Skeletal muscle tissue (tissue), 4 donors: ENCODE data around the gene DHFR2. TPM values are rescaled to one million over a fixed set of nuclear protein-coding genes. Genes with fewer than 3 reads are reported as not detected.
"Not testable (repeated sequence)": the region's sequence is repeated elsewhere in the genome, so short reads cannot be mapped to it uniquely, and the experiment has no call there.

ENCODE experiments used
- H3K27ac ChIP-seq: one replicate; pipeline ENCODE4 v1.7.0; 2013; ENCODE audit warnings: mild to moderate bottlenecking, low read depth, low read length, inconsistent platforms
- H3K27me3 ChIP-seq, 3 donors: one replicate each; pipeline ENCODE4 v1.7.0; 2013; ENCODE audit warnings: low read length in 3 of 3; ENCODE audit not compliant: control insufficient read depth in 3 of 3, insufficient read depth in 3 of 3
- H3K36me3 ChIP-seq, 3 donors: one replicate each; pipeline ENCODE4 v1.7.0; 2013; ENCODE audit warnings: low read length in 3 of 3; ENCODE audit not compliant: control insufficient read depth in 3 of 3, insufficient read depth in 3 of 3
- H3K4me1 ChIP-seq, 3 donors: one replicate each; pipeline ENCODE4 v1.7.0; 2013; ENCODE audit warnings: low read length in 3 of 3, mild to moderate bottlenecking in 3 of 3; ENCODE audit not compliant: control insufficient read depth in 3 of 3, insufficient read depth in 3 of 3
- H3K4me3 ChIP-seq, 3 donors: one replicate each; pipeline ENCODE4 v1.7.0; 2013; ENCODE audit warnings: low read length in 3 of 3
- H3K9ac ChIP-seq, 3 donors: one replicate each; pipeline ENCODE4 v1.7.0; 2013; ENCODE audit warnings: low read length in 3 of 3, mild to moderate bottlenecking in 3 of 3, moderate library complexity in 2 of 3, low read depth in 1 of 3
- H3K9me3 ChIP-seq, 3 donors: one replicate each; pipeline ENCODE4 v1.7.0; 2013; ENCODE audit warnings: low read length in 3 of 3; ENCODE audit not compliant: control insufficient read depth in 3 of 3
- total RNA-seq: library from RNA; depleted of rRNA; stranded (reverse); fragments of >200 nt; gene quantifications from one replicate; pipeline ENCODE4 v1.2.3, GENCODE V29; 2014
- donor health status: Osteomylitis.

The DHFR2 gene
- 3.7 TPM for total RNA-seq

- Histone ChIP-seq H3K9me3 (no peaks in the 10 kb centered on the region), H3K4me1 (peaks cover 3 to 12% (median 11%) of the 10 kb centered on the region in 3 donors), H3K9ac (peak within 1 kb of the TSS; percentile 84 to 89 (median 88)), H3K4me3 (peak within 1 kb of the TSS; percentile 89 to 91 (median 89)), H3K27ac (peak within 1 kb of the TSS; percentile 87), H3K27me3 (no peaks in the 10 kb centered on the region), H3K36me3 (peaks cover 0 to 11% (median 10%) of the 10 kb centered on the region in 3 donors)
These were observed at the start of gene DHFR2, which contains the start of gene NSUN3 for GRCh38 chr3:94062513-94063404. TSS of gene DHFR2 (minus strand) at chr3:94062916. CDS start at chr3:94061511, 1,405 bp downstream. TSS of gene NSUN3 (plus strand) at chr3:94063061. CDS start at chr3:94063127, 66 bp downstream.

- no peaks in the 10 kb centered on the region for H3K4me1 ChIP-seq
- H3K36me3 ChIP-seq: peaks cover 0 to 13% (median 0%) of the 10 kb centered on the region in 3 donors
- no peak overlapping the region for H3K4me3 ChIP-seq
- H3K9ac ChIP-seq: no peak overlapping the region
- H3K27ac ChIP-seq: no peak overlapping the region
- H3K9me3 ChIP-seq: no peaks in the 10 kb centered on the region
- H3K27me3 ChIP-seq: no peaks in the 10 kb centered on the region
These were observed 48.1 kb upstream of the DHFR2 start for GRCh38 chr3:94110854-94111253.

GRCh38 chr3:94110232-94110631 is 47.5 kb upstream of the DHFR2 start:
- not testable (repeated sequence) for H3K9me3 ChIP-seq, H3K9ac ChIP-seq, H3K4me3 ChIP-seq, H3K4me1 ChIP-seq, H3K27ac ChIP-seq, H3K27me3 ChIP-seq
- peaks cover 0 to 13% (median 0%) of the 10 kb centered on the region in 3 donors for H3K36me3 ChIP-seq

- H3K9me3 ChIP-seq: no peaks in the 10 kb centered on the region
- H3K27ac ChIP-seq: no peak overlapping the region
- peaks cover 0 to 7% (median 0%) of the 10 kb centered on the region in 3 donors for H3K36me3 ChIP-seq
- no peaks in the 10 kb centered on the region for H3K4me1 ChIP-seq
- H3K9ac ChIP-seq: no peak overlapping the region
- no peaks in the 10 kb centered on the region for H3K27me3 ChIP-seq
- no peak overlapping the region for H3K4me3 ChIP-seq
These were observed 43.6 kb upstream of the DHFR2 start for GRCh38 chr3:94106268-94106667.

GRCh38 chr3:94101860-94102259 is 39.1 kb upstream of the DHFR2 start:
- Histone ChIP-seq H3K27me3 (no peaks in the 10 kb centered on the region), H3K9ac (no peak overlapping the region), H3K27ac (no peak overlapping the region), H3K4me3 (no peak overlapping the region), H3K36me3 (peaks cover 0 to 4% (median 0%) of the 10 kb centered on the region in 3 donors), H3K4me1 (no peaks in the 10 kb centered on the region), H3K9me3 (no peaks in the 10 kb centered on the region)

- no peak overlapping the region for H3K27ac ChIP-seq
- no peaks in the 10 kb centered on the region for H3K4me1 ChIP-seq
- H3K36me3 ChIP-seq: peaks cover 2 to 11% (median 3%) of the 10 kb centered on the region in 3 donors
- H3K9ac ChIP-seq: no peak overlapping the region
- no peak overlapping the region for H3K4me3 ChIP-seq
- no peaks in the 10 kb centered on the region for H3K27me3 ChIP-seq
- H3K9me3 ChIP-seq: no peaks in the 10 kb centered on the region
These were observed 36.6 kb upstream of the DHFR2 start for GRCh38 chr3:94099311-94099710.

GRCh38 chr3:94098452-94098851 is 35.7 kb upstream of the DHFR2 start:
- Histone ChIP-seq H3K4me3 (no peak overlapping the region), H3K9me3 (no peaks in the 10 kb centered on the region), H3K27ac (no peak overlapping the region), H3K9ac (no peak overlapping the region), H3K27me3 (no peaks in the 10 kb centered on the region), H3K36me3 (peaks cover 2 to 9% (median 3%) of the 10 kb centered on the region in 3 donors), H3K4me1 (no peaks in the 10 kb centered on the region)

- H3K27me3 ChIP-seq: no peaks in the 10 kb centered on the region
- H3K9ac ChIP-seq: no peak overlapping the region
- H3K4me1 ChIP-seq: no peaks in the 10 kb centered on the region
- peaks cover 2 to 6% (median 6%) of the 10 kb centered on the region in 3 donors for H3K36me3 ChIP-seq
- H3K27ac ChIP-seq: no peak overlapping the region
- no peak overlapping the region for H3K4me3 ChIP-seq
- H3K9me3 ChIP-seq: no peaks in the 10 kb centered on the region
These were observed 32.4 kb upstream of the DHFR2 start for GRCh38 chr3:94095111-94095510.

- Histone ChIP-seq H3K9ac (no peak overlapping the region), H3K27me3 (no peaks in the 10 kb centered on the region), H3K4me3 (no peak overlapping the region), H3K36me3 (peaks cover 2 to 8% (median 6%) of the 10 kb centered on the region in 3 donors), H3K9me3 (no peaks in the 10 kb centered on the region), H3K27ac (no peak overlapping the region), H3K4me1 (no peaks in the 10 kb centered on the region)
These were observed 30.4 kb upstream of the DHFR2 start for GRCh38 chr3:94093151-94093550.

GRCh38 chr3:94092086-94092485 is 29.4 kb upstream of the DHFR2 start:
- H3K9ac ChIP-seq: no peak overlapping the region
- no peak overlapping the region for H3K27ac ChIP-seq
- H3K27me3 ChIP-seq: no peaks in the 10 kb centered on the region
- no peaks in the 10 kb centered on the region for H3K4me1 ChIP-seq
- H3K4me3 ChIP-seq: no peak overlapping the region
- peaks cover 2 to 8% (median 6%) of the 10 kb centered on the region in 3 donors for H3K36me3 ChIP-seq
- no peaks in the 10 kb centered on the region for H3K9me3 ChIP-seq
